HG02571 (cell line): ENCODE measurements around the gene MB21D2.
"Not testable (repeated sequence)": the region's sequence is repeated elsewhere in the genome, so short reads cannot be mapped to it uniquely, and the experiment has no call there.

Experiments
- ATAC-seq: cut with Tn5 transposase; IDR thresholded peaks from one replicate; pipeline ENCODE4 v1.9.1; 2021; ENCODE audit warnings: mild to moderate bottlenecking, moderate library complexity; ENCODE audit not compliant: unreplicated experiment

The MB21D2 gene

GRCh38 chr3:192862408-192863090, 55.1 kb downstream of the MB21D2 start:
- ATAC-seq: no peak

- ATAC-seq: peak; percentile 55
These were observed 55.7 kb downstream of the MB21D2 start for GRCh38 chr3:192861972-192862371.

- ATAC-seq: no peak
These were observed 57.2 kb downstream of the MB21D2 start for GRCh38 chr3:192860454-192860853.

GRCh38 chr3:192858849-192859585, 58.6 kb downstream of the MB21D2 start:
- no peak for ATAC-seq

GRCh38 chr3:192857260-192857661, 60.4 kb downstream of the MB21D2 start:
- ATAC-seq: no peak

GRCh38 chr3:192855434-192855833, 62.2 kb downstream of the MB21D2 start:
- ATAC-seq: peak; percentile 27

GRCh38 chr3:192851821-192852372, 65.8 kb downstream of the MB21D2 start:
- ATAC-seq: peak; percentile 39

GRCh38 chr3:192850451-192850981, 67.1 kb downstream of the MB21D2 start:
- peak; percentile 66 for ATAC-seq

- not testable (repeated sequence) for ATAC-seq
These were observed 67.8 kb downstream of the MB21D2 start for GRCh38 chr3:192849821-192850220.

GRCh38 chr3:192848371-192849233, 69.1 kb downstream of the MB21D2 start:
- ATAC-seq: peak; percentile 31

- no peak for ATAC-seq
These were observed 69.7 kb downstream of the MB21D2 start for GRCh38 chr3:192847941-192848340.

GRCh38 chr3:192845526-192845855, 72.2 kb downstream of the MB21D2 start:
- no peak for ATAC-seq

- ATAC-seq: no peak
These were observed 72.7 kb downstream of the MB21D2 start for GRCh38 chr3:192844836-192845525.

GRCh38 chr3:192844486-192844765, 73.2 kb downstream of the MB21D2 start:
- no peak for ATAC-seq

- ATAC-seq: no peak
These were observed 73.8 kb downstream of the MB21D2 start for GRCh38 chr3:192843723-192844485.

GRCh38 chr3:192843119-192843518, 74.5 kb downstream of the MB21D2 start:
- ATAC-seq: no peak

- no peak for ATAC-seq
These were observed 74.9 kb downstream of the MB21D2 start for GRCh38 chr3:192842711-192843110.

GRCh38 chr3:192842138-192842537, 75.5 kb downstream of the MB21D2 start:
- ATAC-seq: no peak

GRCh38 chr3:192841428-192841827, 76.2 kb downstream of the MB21D2 start:
- no peak for ATAC-seq
